ENCODE data around the gene ICAM1.

GRCh38 chr19:10334588-10335351, 63.9 kb downstream of the ICAM1 start:
- TF ChIP-seq POLR2A (IDR thresholded peaks at IDR 0.05) (no peak), CTCF (IDR thresholded peaks at IDR 0.05) (no peak)

All from ovary (tissue), 3 donors.